C1 segment of cervical spinal cord (tissue), 14 donors: ENCODE results near the gene QRFP.
A peak's percentile ranks its signal among the peaks of the same experiment; 100 is the strongest.
"Not testable (repeated sequence)": the region's sequence is repeated elsewhere in the genome, so short reads cannot be mapped to it uniquely, and the experiment has no call there.

Source experiments
- DNase-seq, 14 donors: peaks; one replicate each; lab custom pipeline; 2025; lab: John Stamatoyannopoulos, UW

QRFP gene

GRCh38 chr9:130919559-130920145, 23.0 kb upstream of the QRFP start:
- DNase-seq: no peak

DNA sequence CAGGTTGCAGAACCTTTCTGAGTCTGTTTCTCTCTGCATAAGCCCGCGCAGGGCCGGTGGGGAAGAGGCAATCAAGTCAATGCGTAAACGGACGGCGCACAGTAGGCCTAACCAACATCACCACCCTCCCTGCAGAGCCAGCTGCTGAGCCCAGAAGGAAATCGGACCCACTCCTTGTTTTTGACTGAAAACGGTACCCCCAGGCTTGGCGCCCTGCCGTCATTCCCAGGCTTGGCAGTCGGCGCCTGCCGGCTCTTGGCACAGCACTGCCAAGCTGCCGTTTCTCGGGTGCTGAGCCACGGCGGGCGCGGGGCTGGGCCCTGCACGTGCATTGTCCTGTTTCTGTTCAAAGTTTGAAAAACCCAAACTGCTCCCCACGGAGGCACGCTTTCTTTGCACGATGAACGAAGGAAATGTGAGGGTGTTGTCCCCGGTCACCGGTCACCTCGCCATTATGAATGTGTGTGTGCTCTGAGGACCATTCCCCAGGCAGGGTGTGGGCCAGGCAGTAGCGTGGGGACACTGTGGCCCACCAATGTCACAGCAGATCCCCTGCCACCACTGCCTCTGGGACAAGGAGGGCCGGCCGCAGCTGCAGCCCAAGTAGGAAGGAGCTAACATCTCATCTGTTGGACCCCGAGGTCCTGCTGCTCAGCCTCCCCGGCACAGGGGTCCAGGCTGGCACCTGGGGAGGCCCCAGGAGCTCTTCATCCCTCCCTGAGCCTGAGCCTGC, 22.4 kb upstream of the QRFP start:
- DNase-seq: peak in 7 of 14 donors; percentile 9 to 55 (median 37)

- peak in 1 of 14 donors; percentile 45 for DNase-seq
Observed at GRCh38 chr9:130918101-130918825, 21.7 kb upstream of the QRFP start.

DNA sequence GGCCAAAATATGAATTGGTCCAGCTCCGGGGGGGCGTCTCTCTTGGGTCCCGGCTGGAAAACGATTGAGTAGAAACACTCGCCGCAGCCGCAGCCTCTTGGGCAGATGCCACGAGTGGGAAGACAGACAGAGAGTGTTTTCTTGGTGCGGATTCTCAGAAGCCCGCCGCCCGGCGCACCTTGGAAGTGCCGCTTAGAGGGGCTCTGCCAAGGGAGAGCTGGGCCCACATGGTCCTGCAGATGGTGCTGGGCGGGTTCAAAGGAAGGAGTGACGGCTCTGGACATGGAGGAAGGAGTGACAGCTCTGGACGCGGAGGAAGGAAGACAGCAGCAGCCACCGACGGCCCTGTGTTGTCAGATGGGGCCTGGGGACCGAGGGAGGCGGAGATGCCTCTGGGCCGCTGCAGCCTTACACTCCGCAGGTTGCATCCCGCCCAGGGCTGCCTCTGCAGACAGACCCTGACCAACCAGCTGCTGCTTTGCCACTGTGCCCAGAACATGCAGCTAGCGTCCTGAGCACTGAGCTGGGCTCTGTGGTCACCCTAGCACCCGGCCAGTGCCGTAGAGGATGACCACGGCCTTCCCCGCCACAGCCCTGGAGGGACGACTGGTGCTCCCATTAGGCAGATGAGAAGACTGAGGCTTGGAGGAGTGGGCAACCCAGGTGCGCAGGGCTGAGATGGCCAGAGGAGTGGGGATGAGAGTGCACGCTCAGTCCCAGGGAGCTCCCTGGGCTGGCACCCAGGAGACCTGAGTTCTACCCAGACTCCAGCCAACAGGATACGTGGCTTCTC, 20.8 kb upstream of the QRFP start:
- no peak for DNase-seq

DNA sequence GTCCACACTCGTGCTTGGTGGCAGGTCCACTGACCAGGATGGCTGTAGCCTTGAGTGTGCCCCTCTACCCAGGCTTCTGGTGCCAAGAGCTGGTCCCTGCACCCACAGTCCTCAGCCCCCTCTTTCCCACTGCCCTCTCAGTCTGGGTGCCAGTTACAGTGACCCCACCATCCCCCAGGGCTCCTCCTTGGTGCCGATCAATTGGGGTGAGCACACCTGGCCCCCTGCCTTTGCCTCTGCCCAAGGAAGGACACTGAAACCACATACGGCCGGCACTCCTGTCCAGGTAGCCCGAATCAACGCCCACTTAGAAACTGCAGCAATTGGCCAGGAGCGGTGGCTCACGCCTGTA, 18.5 kb upstream of the QRFP start:
- DNase-seq: no peak

DNA sequence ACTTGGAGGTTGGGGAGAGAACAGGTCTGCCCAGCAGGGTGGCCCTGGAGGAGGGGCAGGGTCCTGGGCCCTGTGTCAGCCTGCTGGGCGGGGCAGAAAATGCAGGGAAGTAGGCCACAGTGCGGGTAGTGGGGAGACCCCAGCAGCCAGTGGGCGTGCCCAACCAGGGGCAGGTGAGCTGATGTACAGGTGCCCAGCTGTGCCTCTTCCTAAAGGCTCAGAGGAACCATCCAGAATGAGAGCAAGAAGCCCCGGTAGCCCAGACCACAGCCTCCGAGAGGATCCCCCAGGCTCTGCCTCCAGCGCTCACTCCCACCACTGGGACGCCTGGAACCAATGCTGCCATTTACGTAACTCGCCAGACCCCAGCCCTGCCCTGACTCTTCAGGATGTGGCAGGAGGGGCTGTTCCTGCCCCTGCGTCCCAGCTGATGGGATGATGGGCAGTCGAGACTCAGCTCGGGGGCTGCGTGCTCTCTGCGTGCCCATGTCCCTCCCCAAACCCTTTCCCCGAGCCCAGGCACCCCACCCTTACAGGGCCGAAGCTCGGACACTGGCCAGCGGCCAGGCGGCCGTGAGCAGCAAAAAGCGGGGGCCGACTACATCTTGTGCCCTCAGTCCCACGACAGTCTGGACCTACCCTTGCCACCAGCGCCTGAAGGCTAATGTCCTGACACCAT, 17.9 kb upstream of the QRFP start:
- no peak for DNase-seq

GRCh38 chr9:130913599-130914416, 17.2 kb upstream of the QRFP start:
- DNase-seq: no peak

GRCh38 chr9:130912932-130913598, 16.5 kb upstream of the QRFP start:
- peak in 8 of 14 donors; percentile 6 to 73 (median 38) for DNase-seq

DNA sequence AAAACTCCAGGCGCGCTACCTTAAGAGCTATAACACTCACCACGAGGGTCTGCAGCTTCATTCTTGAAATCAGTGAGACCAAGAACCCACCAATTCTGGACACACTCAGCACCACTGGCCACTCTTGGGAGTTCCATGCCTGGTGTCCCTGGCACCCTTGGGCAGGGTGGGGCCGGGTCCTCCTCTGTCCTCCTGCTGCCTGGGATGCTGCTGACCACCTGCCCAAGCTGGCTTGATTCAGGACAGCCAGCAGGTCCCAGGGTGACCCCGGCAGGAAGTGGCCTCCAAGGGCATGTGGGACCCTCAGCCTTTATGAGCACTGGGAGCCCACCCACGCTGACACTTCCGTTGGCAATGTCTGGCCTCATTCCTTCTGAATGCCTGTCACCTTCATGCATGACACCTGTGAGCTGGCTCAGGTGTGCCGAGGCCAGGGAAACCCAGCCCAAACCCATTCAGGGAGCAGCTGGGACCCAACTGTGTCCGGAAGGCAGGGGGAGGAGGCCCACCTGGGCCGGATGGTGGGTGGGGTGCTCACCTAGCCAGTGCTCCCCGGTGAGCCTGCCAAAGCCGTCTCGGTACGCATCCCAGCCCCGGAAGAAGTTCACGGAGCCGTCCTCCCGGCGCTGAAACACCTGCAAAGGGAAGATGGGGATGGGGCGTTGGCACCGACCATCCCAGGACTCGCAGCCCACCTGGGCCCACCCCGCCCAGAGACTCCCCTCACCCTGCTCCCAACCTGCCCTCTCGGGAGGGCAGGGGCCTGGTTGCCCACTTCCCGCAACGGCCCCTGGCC, 14.8 kb upstream of the QRFP start:
- DNase-seq: no peak

GRCh38 chr9:130910670-130911069, 14.1 kb upstream of the QRFP start:
- not testable (repeated sequence) for DNase-seq

DNA sequence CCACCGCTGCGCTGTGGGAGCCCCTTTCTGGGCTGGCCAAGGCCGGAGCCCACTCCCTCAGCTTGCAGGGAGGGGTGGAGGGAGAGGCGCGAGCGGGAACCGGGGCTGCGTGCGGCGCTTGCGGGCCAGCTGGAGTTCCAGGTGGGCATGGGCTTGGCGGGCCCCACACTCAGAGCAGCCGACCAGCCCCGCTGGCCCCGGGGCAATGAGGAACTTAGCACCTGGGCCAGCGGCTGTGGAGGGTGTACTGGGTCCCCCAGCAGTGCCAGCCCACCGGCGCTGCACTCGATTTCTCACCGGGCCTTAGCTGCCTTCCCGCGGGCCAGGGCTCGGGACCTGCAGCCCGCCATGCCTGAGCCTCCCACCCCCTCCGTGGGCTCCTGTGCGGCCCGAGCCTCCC, 13.4 kb upstream of the QRFP start:
- DNase-seq: not testable (repeated sequence)

DNA sequence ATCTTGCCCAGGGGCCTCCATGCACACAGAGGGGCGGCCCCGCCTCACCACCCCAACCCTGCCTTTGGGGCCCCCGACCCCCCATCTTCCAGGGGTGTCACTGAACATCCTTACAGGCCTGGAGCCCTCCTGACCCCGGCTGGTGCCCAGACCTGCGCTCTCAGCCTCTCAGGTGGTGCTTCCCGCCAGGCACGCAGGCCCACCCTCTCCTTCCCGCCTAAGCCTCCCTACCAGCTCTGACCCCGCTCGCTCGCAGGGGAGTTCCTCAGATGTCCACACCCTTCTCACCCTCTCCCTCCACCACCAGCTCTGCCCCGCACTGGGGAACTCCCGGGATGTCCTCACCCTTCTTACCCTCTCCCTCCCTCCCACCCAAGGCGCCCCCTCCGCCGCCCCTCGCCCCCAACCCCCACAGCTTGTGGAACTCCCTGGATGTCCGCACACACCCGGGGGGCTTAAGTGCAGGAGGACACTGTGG, 12.3 kb upstream of the QRFP start:
- no peak for DNase-seq

DNA sequence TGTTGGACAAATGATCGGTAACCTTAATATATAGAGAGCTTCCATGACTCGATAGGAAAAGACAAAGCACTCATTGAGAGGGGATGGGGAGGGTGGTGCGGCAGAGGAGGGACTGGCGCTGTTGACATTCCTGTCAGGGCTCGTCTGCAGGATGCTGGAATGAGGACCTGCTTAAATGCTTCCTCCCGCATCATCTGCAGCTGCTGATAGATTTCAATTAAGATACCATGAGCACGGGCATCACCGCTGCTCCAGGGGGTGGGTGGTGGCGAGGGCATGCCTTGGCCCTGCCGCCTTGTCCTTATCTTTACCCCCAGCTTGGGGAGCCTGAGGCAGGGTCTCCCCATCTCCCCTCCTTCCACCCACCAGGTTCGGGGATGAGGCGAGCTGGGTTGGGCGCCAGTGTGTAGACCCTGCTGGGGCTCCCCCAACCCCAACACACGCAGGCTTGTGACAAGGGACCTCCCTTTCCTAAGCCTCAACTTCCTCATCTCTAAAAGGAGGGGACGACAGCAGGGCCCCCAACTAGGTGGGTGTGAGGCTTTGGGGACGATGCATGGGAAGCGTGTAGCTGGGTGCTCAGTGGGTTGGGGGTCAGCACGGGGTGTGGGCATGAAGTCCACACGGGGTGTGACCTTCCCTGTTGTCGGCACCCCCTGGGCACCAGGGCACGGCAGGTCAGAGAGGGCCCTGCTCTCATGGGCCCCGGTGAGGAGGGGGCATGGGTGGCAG, 11.7 kb upstream of the QRFP start:
- no peak for DNase-seq

- no peak for DNase-seq
Observed at GRCh38 chr9:130906735-130907416, 10.3 kb upstream of the QRFP start.

DNA sequence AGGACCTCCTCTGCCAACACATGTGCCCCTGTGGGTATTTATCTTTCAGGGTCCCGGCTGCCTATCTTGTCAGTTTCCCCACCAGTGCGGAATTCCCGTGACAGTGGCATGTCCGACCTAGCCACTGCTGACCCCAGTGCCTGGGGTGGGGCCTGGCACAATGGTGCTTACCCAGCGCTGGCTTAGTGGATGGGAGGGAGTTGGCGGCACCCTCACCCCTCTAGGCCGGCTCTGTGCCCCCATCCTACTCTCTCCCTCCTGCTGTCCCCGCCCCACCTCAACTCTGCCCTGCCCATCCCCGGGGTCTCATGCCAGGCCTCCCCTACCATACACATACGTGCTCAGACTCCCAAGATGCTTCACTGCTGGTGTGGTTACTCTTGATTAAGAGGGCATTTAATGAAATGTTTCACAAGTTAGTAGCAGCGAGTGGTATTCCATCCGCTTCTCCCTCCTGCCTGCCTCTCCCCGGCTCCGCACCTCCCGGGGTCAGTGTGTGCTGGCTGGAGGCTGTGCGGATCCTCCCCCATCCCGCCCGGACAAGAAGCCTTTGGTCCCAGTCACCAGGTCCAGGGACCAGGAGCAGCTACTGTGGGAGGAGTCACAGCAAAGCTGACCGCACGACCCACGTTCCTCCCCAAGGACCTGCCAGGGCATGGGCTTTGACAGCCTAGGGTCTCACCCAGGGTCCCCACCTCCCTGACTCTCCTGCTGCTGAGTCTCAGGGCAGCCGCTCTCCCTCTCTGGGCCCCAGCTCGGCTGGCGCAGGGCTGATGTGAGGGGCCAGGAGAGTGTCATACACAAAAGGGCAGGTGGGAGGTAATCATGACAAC, 9.5 kb upstream of the QRFP start:
- no peak for DNase-seq

- DNase-seq: no peak
Observed at GRCh38 chr9:130905125-130905901, 8.7 kb upstream of the QRFP start.
